ENCODE results near the gene GSG1L. TPM values are rescaled to one million over a fixed set of nuclear protein-coding genes. Genes with fewer than 3 reads are reported as not detected.

GSG1L gene
- total and polyA plus RNA-seq, 2 of the 13 experiments (the other 11 are each of a cell fraction or from before 2014, with no cell fraction given) = not detected

- Histone ChIP-seq H4K20me1 (ENCODE audit: insufficient read depth, low read length) (peaks cover 2% of the 10 kb centered on the region; the same call in 1 of the 2 replicates), H3K9ac (ENCODE audit: insufficient read depth, low read depth, low read length) (no peak overlapping the region), H3K9me3 (ENCODE audit: low read length) (no peaks in the 10 kb centered on the region), H3K4me2 (ENCODE audit: low read depth, low read length) (no peak overlapping the region), H3K27ac (ENCODE audit: extremely low read length, insufficient read depth, low read length) (no peak overlapping the region), H3K4me1 (ENCODE audit: insufficient read depth, low read length) (no peaks in the 10 kb centered on the region), H3K79me2 (ENCODE audit: insufficient read depth, low read length) (no peaks in the 10 kb centered on the region), H2AFZ (ENCODE audit: low read length) (no peak overlapping the region), H3K4me3 (replicated peaks in 1 of 3; ENCODE audit: insufficient read depth in 1 of 3, low read depth in 2 of 3, low read length in 3 of 3) (no peak overlapping the region), H3K36me3 (replicated peaks in 1 of 2; ENCODE audit: control insufficient read depth in 1 of 2, insufficient read depth in 2 of 2, low read length in 2 of 2) (no peaks in the 10 kb centered on the region), H3K27me3 (ENCODE audit: control insufficient read depth in 1 of 2, insufficient read depth in 2 of 2, low read length in 2 of 2) (peaks cover 0 to 5% of the 10 kb centered on the region in 2 experiments; a peak in 2 of 5 replicates)
- POLR2A ChIA-PET = no interaction called here
- no peak for FAIRE-seq
- intact Hi-C loops (cut with micrococcal nuclease; ENCODE audit: unreplicated experiment) (no loop called here), in situ Hi-C loops (cut with HindIII; ENCODE audit: extremely low pct_ligation_motif_present, low pct_unique_long_range_greater_than_20kb) (no loop called here)
- CTCF ChIA-PET (ENCODE audit: low intra/inter-chr PET ratio, low total read pairs) = no interaction called here
- TF ChIP-seq CHCHD3 (CRISPR knock-in tag; IDR thresholded peaks at IDR 0.05) = no peak
- no peak for TF ChIP-seq ZKSCAN8 (CRISPR knock-in tag; IDR thresholded peaks at IDR 0.05; ENCODE audit: borderline replicate concordance)
- no peak for TF ChIP-seq SP140L (CRISPR knock-in tag; IDR thresholded peaks at IDR 0.05; ENCODE audit: borderline replicate concordance)
- no peak for TF ChIP-seq ZNF703 (CRISPR knock-in tag; IDR thresholded peaks at IDR 0.05; ENCODE audit: borderline replicate concordance)
- no peak for TF ChIP-seq ZNF441 (CRISPR knock-in tag; IDR thresholded peaks at IDR 0.05; ENCODE audit: borderline replicate concordance)
- TF ChIP-seq, protein P1, sequence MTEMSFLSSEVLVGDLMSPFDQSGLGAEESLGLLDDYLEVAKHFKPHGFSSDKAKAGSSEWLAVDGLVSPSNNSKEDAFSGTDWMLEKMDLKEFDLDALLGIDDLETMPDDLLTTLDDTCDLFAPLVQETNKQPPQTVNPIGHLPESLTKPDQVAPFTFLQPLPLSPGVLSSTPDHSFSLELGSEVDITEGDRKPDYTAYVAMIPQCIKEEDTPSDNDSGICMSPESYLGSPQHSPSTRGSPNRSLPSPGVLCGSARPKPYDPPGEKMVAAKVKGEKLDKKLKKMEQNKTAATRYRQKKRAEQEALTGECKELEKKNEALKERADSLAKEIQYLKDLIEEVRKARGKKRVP (CRISPR knock-in tag; IDR thresholded peaks at IDR 0.05) = no peak
- ATAC-seq = no peak
- WGBS (ENCODE audit: low lambda C conversion rate) = 4% methylated on average over 5 of the region's 5 CpGs
- DNase-seq (ENCODE audit: low spot score) = no peak
- BruUV-seq (replicated peaks) = no TSS peak
Observed at GRCh38 chr16:27806986-27807385, 256.5 kb downstream of the GSG1L start.

GRCh38 chr16:27806388-27806787, 257.1 kb downstream of the GSG1L start:
- intact Hi-C loops (cut with micrococcal nuclease; ENCODE audit: unreplicated experiment) = no loop called here
- Histone ChIP-seq H4K20me1 (ENCODE audit: insufficient read depth, low read length) (peaks cover 2% of the 10 kb centered on the region; the same call in 1 of the 2 replicates), H2AFZ (ENCODE audit: low read length) (no peak overlapping the region), H3K36me3 (replicated peaks in 1 of 2; ENCODE audit: control insufficient read depth in 1 of 2, insufficient read depth in 2 of 2, low read length in 2 of 2) (no peaks in the 10 kb centered on the region), H3K27ac (ENCODE audit: extremely low read length, insufficient read depth, low read length) (no peak overlapping the region), H3K9ac (ENCODE audit: insufficient read depth, low read depth, low read length) (no peak overlapping the region), H3K79me2 (ENCODE audit: insufficient read depth, low read length) (no peaks in the 10 kb centered on the region), H3K27me3 (ENCODE audit: control insufficient read depth in 1 of 2, insufficient read depth in 2 of 2, low read length in 2 of 2) (peaks cover 2 to 11% of the 10 kb centered on the region in 2 experiments; a peak in 4 of 5 replicates), H3K4me1 (ENCODE audit: insufficient read depth, low read length) (no peaks in the 10 kb centered on the region), H3K4me3 (replicated peaks in 1 of 3; ENCODE audit: insufficient read depth in 1 of 3, low read depth in 2 of 3, low read length in 3 of 3) (no peak overlapping the region), H3K4me2 (ENCODE audit: low read depth, low read length) (no peak overlapping the region), H3K9me3 (ENCODE audit: low read length) (no peaks in the 10 kb centered on the region)
- no TSS peak for BruUV-seq (replicated peaks)
- DNase-seq (ENCODE audit: low spot score) = no peak
- in situ Hi-C loops (cut with HindIII; ENCODE audit: extremely low pct_ligation_motif_present, low pct_unique_long_range_greater_than_20kb) = no loop called here
- POLR2A ChIA-PET = no interaction called here
- FAIRE-seq = no peak
- ATAC-seq = no peak
- CTCF ChIA-PET (ENCODE audit: low intra/inter-chr PET ratio, low total read pairs) = no interaction called here
- TF ChIP-seq RARA (CRISPR knock-in tag; IDR thresholded peaks at IDR 0.05) = no peak
- TF ChIP-seq KDM4B (CRISPR knock-in tag; IDR thresholded peaks at IDR 0.05) = no peak
- TF ChIP-seq E2F5 (CRISPR knock-in tag; conservative IDR thresholded peaks at IDR 0.05) = no peak
- TF ChIP-seq, protein P2, sequence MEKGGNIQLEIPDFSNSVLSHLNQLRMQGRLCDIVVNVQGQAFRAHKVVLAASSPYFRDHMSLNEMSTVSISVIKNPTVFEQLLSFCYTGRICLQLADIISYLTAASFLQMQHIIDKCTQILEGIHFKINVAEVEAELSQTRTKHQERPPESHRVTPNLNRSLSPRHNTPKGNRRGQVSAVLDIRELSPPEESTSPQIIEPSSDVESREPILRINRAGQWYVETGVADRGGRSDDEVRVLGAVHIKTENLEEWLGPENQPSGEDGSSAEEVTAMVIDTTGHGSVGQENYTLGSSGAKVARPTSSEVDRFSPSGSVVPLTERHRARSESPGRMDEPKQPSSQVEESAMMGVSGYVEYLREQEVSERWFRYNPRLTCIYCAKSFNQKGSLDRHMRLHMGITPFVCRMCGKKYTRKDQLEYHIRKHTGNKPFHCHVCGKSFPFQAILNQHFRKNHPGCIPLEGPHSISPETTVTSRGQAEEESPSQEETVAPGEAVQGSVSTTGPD (CRISPR knock-in tag; IDR thresholded peaks at IDR 0.05) = no peak
- TF ChIP-seq RNF2 (conservative IDR thresholded peaks at IDR 0.05; ENCODE audit: low read depth) = no peak
- no peak for TF ChIP-seq ZNF576 (CRISPR knock-in tag; IDR thresholded peaks at IDR 0.05)
- TF ChIP-seq PPARG (CRISPR knock-in tag; conservative IDR thresholded peaks at IDR 0.05) = no peak
- no peak for TF ChIP-seq KDM5B (CRISPR knock-in tag; IDR thresholded peaks at IDR 0.05; ENCODE audit: borderline replicate concordance)
- no peak for TF ChIP-seq MEF2D (CRISPR knock-in tag; IDR thresholded peaks at IDR 0.05)
- TF ChIP-seq KMT2A (CRISPR knock-in tag; IDR thresholded peaks at IDR 0.05) = no peak

All from HepG2 (cell line).